Activated naive CD4-positive, alpha-beta T cell treated with Interleukin-2 at 50 U/mL for 16 hours (primary cell): Measurements from ENCODE around the gene SHROOM3.

Source experiments
- DNase-seq: peaks from one replicate; pipeline ENCODE4 v3.0.0-alpha.2; 2020

Gene SHROOM3

DNA sequence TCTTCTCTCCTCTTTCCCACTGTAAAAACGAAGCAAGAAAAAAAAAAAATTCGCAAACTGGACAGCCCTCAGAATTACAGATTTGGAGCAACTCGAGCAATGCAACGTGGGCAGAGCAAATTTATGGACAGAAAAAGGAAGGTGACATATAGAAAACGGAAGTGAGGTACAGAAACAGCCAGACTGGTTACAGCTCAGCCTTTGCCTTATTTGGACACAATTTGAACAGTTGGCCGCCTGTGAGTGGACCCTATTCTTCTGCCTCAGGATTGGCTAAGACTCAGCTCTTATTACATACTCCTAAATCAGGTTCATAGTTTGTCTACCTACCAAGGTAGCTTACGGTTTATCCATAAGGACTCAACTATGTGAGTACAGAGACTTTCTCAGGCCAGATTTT, 364.1 kb downstream of the SHROOM3 start:
- no peak for DNase-seq

DNA sequence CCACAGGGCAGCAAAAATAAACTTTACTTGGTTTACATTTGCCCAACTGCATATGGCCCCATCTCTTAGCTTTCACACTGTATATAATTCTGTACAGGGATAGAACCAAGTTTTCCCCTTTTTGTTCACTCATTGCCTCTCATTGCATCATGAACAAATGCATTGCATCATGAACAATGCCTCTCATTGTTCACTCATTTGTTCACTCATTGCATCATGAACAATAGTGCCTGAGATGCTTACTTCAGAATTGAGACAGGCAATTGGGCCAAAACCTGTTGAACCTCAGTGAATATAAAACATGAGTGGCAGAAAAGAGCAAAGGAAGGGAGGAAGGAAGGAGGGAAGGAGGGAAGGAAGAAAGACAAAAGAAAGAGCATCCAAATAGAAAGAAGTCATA, 364.7 kb downstream of the SHROOM3 start:
- DNase-seq = no peak

DNA sequence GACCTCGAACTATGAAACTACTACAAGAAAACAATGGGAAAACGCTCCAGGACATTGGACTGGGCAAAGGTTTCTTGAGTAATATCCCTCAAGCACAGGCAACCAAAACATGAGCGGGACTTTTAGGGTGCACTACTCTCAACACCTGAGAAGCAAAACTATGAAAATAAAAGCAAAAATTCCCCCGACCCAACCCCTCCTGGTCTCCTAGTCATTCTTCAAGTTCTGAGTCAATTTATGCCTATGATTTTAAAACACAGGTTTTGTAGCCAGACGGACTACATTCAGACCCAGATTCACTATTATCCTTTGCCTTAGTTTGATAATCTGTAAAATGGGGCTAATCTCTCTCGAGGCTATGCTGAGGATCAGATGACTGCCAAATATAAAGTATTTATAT, 365.9 kb downstream of the SHROOM3 start:
- no peak for DNase-seq

DNA sequence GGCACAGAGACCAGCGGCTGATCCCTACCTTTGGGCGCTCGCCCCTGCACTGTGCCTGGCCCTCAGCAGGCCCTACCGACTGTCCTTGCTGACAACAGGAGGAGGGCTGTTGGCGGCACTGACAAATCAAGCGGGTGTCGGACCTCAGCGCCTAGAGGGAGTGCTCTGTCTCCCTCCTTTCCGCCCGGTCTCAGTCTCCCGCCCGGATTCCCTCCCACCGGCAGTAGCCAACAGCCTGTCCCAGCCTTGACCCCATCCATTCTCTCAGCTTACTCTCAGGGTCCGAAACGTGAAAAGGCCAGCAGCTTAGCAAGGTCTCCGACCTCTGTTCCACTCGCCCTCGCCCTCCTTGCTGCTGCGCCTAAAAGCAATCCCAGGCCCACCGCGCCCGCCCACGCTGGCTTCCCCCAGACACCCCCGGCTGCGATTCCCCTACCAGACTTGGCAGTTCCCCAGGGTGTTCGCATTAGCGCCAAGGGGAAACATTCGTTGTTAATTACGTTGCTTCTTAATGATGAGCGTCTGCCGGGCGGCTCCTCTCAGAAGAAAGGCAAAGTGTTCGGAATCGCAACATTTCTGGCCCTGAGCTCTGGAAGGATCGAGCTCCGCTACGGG, 366.7 kb downstream of the SHROOM3 start:
- DNase-seq = no peak

DNA sequence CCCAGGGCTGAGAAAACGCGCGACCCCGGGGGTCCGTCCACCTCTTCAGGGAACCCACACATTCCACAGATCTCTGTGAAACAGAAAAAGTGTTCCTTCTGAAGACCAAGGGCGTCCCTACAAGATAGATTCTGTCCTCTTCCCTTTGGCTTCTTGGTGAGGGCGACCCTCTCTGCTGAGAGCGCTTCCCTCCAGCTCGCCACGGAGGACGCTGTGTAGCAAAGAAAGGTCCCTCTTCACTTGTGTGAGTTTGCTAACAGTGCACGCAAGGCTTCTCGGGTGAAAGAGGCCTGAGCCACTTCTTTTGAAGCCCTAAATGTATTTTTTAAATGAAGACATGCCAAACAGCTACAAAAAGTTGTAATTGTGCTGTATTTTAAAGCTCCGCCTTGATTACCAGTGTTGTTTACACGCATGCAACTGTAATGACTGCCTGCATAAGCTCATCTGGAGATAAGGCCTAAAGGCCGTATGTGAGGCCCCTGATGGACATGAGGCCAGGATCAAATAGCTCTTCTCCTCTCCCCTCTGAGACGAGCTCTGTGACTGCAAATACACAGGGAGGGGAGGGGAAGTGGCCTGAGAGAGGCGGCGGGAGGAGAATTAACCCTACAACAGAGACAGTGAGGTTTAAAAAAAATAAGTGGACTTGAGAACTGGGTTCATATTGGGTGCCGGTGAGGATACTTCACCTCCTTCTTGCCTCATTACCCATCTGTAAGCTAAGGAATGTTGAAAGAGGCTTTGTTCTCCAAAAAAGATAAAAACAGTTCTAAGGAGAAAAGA, 367.4 kb downstream of the SHROOM3 start:
- no peak for DNase-seq

DNA sequence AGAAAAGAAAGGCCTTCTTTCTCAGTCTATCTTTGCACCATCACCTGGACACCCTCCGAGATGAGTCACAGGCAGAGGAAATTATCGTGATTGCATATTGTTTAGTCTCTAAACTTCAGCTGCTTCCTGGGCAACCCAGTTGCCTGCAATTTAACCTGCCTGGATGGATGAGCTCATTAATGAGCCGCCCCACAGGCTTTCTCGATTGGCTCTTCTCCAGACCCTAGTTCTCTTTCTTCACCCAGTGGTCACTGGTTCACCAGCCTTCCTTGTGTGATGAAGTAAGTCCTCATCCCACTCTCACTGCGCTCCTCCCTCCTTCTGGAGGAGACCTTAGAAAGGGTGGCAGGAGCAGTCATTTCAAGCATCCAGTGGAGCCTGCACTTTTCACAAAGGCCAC, 368.5 kb downstream of the SHROOM3 start:
- no peak for DNase-seq

DNA sequence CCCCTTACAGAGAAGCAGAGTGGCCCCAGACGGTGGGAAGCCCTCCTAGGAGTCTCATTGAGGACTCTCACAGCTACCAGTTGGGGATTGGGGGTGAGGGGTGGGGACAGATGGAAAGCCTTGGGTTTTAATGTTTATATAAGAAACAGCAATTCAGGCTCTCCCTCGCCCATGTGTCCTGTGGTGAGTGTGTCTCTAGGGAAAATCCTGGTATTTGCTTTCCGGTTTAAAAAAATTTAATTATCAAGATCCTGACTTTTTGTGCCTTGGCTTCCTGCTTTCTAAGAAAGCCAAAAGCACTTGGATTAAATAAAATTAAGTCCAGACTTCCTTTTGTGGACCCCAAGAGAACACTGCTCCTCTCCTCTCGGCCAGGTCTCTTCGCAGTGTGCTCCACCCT, 369.1 kb downstream of the SHROOM3 start:
- DNase-seq = no peak

DNA sequence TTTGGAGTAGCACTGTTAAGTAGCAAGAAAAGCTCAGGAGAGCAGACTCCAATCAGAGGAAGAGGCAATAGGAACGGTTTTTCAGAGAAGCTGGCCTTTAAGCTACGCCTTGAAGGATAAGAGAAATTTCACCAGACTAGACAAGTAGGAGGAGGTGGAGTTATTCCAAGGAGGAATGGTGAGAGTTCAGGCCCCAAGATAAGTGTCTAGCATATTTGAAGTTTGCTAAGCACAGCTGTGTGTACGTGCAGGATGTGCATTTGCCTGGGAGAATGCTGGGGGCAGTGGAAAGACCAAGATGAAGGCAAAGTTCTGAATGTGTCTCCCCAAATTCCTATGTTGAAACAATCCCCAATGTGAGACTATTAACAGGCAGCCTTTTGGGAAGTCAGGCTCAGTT, 371.3 kb downstream of the SHROOM3 start:
- DNase-seq = no peak

DNA sequence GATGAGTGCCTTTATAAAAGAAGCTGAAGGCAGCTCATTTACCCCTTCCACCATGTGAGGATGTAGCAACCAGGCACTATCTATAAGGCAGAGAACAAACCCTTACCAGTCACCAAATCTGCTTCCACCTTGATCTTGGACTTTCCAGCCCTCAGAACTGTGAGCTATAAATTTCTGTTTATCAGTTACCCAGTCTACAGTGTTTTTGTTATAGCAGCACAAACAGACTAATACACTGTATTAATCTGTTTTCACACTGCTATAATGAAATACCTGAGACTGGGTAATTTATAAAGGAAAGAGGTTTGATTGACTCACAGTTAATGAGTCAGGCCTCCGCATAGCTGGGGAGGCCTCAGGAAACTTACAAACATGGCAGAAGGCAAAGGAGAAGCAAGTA, 371.7 kb downstream of the SHROOM3 start:
- no peak for DNase-seq

DNA sequence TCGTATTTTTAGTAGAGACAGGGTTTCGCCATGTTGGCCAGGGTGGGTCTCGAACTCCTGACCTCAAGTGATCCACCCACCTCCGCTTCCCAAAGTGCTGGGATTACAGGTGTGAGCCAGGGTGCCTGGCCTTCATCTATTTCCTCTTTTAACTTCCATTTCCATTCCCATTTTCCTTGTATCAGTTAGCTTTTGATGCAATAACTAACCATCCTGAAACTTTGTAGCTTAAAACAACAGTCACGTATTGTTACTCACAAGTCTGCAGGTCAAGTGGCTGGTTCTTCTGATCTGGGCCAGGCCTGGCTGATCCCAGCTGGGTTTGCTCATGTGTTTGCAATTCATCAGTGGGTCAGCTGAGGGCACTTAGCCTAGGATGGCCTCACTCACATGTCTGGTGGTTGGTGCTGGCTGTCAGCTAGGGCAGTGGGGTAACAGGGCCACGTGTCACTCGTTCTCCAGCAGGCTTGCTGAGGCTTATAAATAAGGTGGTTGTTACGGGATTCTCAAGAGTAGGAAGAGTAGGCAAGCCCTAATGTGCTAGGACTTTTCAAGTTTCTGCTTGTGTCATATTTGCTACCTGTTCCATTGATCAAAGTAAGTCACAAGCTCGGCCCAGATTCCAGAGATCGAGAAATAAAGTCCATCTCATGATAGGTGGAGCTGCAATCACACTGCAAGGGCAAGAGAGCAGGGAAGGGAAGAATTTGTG, 374.7 kb downstream of the SHROOM3 start:
- no peak for DNase-seq

DNA sequence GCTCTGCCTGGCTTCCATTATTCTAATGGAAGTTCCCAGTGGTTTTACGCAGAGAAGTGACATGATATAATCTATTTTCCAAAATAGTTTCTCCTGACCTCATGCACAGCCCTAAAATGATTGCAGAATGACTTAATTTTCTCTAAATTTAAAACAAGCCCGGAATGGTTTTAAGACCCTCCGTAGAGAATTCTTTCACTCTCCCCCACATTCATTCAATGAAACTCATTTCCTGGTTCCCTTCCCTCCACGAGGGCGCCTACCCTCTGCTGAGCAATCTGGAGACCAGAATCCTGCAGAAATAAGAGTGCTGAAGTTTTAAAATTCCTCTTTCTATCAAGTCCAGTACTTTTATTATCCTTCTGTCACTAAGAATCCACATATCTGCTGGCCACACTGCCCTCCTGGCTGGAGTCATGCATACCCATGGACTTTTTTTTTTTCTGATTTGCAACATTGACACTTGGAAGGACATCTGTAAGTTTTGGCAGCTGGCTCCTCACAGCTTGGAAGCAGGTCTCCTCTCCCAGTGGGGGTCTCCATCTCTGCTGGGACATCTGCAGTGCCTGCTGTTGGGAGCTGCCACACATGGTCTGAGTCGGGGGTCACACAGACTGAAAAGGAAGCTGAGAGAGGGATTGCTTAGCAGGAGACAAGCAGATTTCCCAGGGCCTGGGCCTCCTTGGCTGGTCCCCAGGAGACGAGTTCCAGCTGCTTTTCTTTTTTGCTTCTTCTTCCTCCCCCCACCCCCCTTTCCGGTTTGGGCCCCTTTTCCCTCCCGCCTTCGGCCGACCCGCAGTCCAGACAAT, 376.8 kb downstream of the SHROOM3 start:
- no peak for DNase-seq

DNA sequence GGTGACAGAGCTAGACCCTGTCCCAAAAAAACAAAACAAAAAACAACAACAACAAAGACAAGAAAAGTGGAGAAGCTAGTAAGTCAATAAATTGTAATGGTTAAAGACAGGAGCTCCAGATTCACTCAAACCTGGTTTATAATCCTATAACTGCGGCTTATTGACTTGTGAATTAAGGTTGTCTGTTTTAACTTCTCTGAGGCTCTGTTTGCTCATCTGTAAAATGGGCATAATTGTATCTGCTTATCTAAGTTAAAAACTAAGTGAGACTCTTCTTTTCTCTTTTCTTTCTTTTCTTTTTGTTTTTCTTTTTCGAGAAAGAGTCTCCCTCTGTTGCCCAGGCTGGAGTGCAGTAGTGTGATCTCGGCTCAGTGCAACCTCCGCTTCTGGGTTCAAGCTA, 378.0 kb downstream of the SHROOM3 start:
- no peak for DNase-seq

DNA sequence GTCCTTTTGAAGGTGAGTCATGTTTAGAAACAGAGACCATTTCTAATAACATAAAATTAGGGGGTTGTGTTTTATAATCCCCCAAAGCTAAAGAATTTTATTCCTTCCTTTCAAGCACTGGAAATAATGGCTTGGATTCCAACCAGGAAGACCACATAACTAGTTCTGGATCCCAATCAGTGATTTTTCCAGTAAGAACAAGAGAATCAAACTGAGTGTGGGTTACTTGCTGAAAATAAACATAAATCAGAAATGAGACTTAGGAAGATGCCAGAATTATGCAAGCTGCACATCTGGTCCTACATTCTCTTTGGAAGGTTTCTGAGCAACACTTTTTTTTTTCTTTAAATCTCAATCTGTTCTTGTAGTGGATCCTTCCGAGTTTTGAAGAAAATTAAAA, 386.6 kb downstream of the SHROOM3 start:
- no peak for DNase-seq

DNA sequence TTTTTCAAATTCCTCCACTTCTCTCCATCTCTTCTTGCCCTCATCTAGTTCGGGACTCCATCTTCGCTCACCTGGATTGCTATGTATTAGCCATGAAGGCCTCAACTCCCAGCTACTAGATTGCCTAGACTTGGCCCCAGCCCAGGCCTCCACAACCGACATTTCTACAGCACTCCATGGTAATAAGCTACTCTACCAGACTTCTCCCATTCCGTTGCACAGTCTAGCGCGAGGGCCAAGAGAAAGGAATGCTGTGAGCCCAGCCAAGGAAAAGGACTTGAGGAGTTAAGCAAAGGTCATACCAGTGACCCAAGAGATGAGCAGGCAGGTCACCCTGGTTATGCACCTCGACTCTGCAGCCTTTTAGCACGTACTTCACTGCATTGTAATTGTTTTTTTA, 387.3 kb downstream of the SHROOM3 start:
- no peak for DNase-seq

DNA sequence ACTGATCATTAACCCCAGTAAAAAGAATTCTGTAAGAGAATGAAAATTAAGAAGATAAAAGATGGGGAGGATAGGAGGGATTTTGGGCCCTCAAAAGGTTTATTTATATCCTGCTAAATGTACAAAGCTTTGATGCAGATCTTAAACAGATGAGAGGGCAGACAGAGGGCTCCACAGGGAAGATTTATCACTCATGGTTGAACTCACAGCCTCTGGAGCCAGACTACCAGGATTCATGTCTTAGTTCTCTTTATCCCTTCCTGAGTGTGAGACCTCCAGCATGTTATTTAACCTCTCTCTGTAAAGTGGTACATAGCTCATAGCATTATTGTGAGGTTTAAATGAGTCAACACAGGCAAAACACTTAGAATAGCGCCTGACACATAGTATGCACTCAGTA, 388.5 kb downstream of the SHROOM3 start:
- no peak for DNase-seq

DNA sequence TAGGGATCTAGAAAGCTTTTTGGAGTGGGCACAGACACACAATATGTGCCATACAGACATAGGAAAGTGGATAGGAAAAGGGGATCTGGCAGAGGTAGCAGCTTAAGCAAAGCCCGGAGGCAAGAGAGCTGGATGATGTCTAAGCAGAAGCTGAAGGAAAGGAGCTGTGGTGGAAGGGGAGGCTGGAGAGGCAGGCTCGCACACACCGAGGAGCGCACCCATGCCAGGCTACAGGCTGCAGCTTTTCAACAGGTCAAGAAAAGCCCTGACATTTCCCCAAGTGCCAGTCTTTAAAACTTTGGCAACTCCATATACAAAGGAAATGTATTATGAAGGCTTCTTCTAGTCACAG, 395.6 kb downstream of the SHROOM3 start:
- no peak for DNase-seq

DNA sequence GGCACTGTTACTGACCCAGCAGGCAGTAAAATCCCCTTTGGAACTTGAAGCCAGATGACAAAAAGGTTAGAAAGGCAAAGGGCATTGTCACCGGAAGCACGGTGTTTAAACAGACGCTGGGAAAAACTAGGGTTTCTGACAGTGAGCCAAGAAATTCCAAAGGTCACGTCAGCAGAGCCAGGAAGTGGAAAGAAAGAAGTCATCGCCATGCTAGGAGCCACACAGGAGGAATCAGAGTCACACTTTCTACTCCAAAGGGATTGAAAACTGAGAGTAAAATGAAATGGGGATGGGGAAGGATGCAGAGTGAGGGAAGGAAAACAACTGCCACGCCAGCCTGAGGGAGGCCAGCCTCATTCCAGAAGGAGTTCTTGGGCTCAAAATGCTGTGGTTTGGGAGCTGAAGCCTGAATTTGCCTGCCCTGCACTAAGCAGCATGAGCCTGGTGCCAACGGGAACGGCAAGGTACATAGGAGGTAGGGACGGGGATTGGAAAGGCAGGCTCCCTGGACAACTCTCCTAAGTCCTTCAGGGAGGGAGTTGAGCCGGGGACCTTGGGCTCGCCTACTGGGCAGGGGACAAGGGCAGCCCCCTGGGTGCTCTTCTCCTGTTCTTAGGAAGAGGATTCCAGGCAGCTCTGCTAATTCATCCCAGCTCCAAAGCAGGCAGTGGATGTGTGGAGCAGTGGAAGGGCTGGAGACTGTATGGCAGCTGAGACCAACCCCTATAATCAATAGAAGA, 396.1 kb downstream of the SHROOM3 start:
- DNase-seq = no peak

DNA sequence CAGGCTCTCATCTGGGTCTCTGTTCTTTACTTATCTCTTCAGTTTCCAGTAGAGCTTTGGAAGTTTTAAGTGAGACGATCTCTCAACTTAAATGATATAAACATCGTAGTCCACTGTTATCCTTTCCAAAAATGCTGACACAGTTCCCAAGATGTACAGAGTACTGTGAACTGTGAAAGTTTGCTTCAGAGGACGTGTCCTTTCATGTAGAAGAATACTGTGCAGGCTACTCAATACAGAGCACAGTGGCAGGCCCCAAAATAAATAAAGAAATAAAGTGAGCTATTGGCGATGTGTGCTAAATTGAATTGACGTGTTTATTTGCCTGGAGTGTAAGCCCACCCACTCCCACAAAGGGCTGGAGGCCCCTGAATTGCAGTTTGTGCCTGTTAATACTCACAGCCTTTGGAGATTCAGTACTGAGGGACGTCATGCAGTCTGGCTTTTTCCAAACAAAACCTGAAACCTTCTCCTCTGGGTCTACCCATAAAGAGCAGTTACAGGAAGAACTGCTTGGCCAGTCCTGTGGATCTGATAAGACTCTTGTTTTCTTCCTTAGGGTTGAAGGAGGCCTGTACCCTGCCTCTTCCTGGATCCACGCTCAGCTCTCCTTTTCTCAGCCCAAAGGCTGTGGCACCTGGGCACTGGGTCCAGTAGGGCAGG, 396.8 kb downstream of the SHROOM3 start:
- DNase-seq = no peak
